ENCODE measurements around the gene CRYM.

The CRYM gene

GRCh38 chr16:21236831-21237230, 41.3 kb downstream of the CRYM start:
- DNase-seq (ENCODE audit: low read depth) = no peak
- TF ChIP-seq CTCF (IDR thresholded peaks at IDR 0.05; ENCODE audit: control insufficient read depth, insufficient read depth, low read depth, low read length, missing control alignments) = no peak
- no peak overlapping the region for H3K4me3 ChIP-seq (ENCODE audit: control insufficient read depth, low read depth, low read length)

GRCh38 chr16:21235199-21235585, 42.9 kb downstream of the CRYM start:
- H3K4me3 ChIP-seq (ENCODE audit: control insufficient read depth, low read depth, low read length) = no peak overlapping the region
- TF ChIP-seq CTCF (IDR thresholded peaks at IDR 0.05; ENCODE audit: control insufficient read depth, insufficient read depth, low read depth, low read length, missing control alignments) = no peak
- no peak for DNase-seq (ENCODE audit: low read depth)

GRCh38 chr16:21233521-21234150, 44.5 kb downstream of the CRYM start, which contains the start of gene ANKS4B:
TSS of gene ANKS4B (plus strand) at chr16:21233699. CDS start at chr16:21233738, 39 bp downstream.
- TF ChIP-seq CTCF (IDR thresholded peaks at IDR 0.05; ENCODE audit: control insufficient read depth, insufficient read depth, low read depth, low read length, missing control alignments) = no peak
- DNase-seq (ENCODE audit: low read depth) = no peak
- H3K4me3 ChIP-seq (ENCODE audit: control insufficient read depth, low read depth, low read length) = no peak within 1 kb of the TSS

- no peak overlapping the region for H3K4me3 ChIP-seq (ENCODE audit: control insufficient read depth, low read depth, low read length)
- no peak for DNase-seq (ENCODE audit: low read depth)
- no peak for TF ChIP-seq CTCF (IDR thresholded peaks at IDR 0.05; ENCODE audit: control insufficient read depth, insufficient read depth, low read depth, low read length, missing control alignments)
These were observed 45.0 kb downstream of the CRYM start for GRCh38 chr16:21233045-21233520.

GRCh38 chr16:21228361-21228872, 49.7 kb downstream of the CRYM start:
- no peak for TF ChIP-seq CTCF (IDR thresholded peaks at IDR 0.05; ENCODE audit: control insufficient read depth, insufficient read depth, low read depth, low read length, missing control alignments)
- DNase-seq (ENCODE audit: low read depth) = no peak
- no peak overlapping the region for H3K4me3 ChIP-seq (ENCODE audit: control insufficient read depth, low read depth, low read length)

GRCh38 chr16:21227866-21228265, 50.2 kb downstream of the CRYM start:
- H3K4me3 ChIP-seq (ENCODE audit: control insufficient read depth, low read depth, low read length) = no peak overlapping the region
- TF ChIP-seq CTCF (IDR thresholded peaks at IDR 0.05; ENCODE audit: control insufficient read depth, insufficient read depth, low read depth, low read length, missing control alignments) = no peak
- no peak for DNase-seq (ENCODE audit: low read depth)
